ENCODE measurements around the gene C19orf38. TPM values are rescaled to one million over a fixed set of nuclear protein-coding genes. Genes with fewer than 3 reads are reported as not detected.

C19orf38 gene
- total and polyA plus RNA-seq, 2 of the 4 experiments (the other 2 are of a cell fraction), result 0.18 to 0.19 TPM

GRCh38 chr19:10846500-10847202, 1.6 kb upstream of the C19orf38 start:
- no peak overlapping the region for H2AK5ac ChIP-seq (ENCODE audit: low read depth, low read length)
- H3K27me3 ChIP-seq (ENCODE audit: control insufficient read depth, insufficient read depth, low read length), result peaks cover 5% of the 10 kb centered on the region
- WGBS, 2 experiments (ENCODE audit: extremely low coverage in 2 of 2, insufficient read length in 1 of 2), result no CpG with 5 or more reads among the region's 2 CpGs
- H3K36me3 ChIP-seq (ENCODE audit: control insufficient read depth, insufficient read depth, low read length), result no peaks in the 10 kb centered on the region
- no peak overlapping the region for H2BK120ac ChIP-seq (ENCODE audit: low read depth, low read length)
- peaks cover 3% of the 10 kb centered on the region; the same call in 1 of the 2 replicates for H3K4me1 ChIP-seq (ENCODE audit: control insufficient read depth, insufficient read depth, low read length)
- no peaks in the 10 kb centered on the region for H3K79me1 ChIP-seq (ENCODE audit: low read depth in 1 of 2, low read length in 2 of 2)
- no peak overlapping the region for H3K56ac ChIP-seq (ENCODE audit: extremely low read depth, insufficient read depth, low read length)
- H3K4me2 ChIP-seq (ENCODE audit: low read depth, low read length), result no peak overlapping the region
- no peak overlapping the region for H4K91ac ChIP-seq (ENCODE audit: insufficient read depth, low read depth, low read length)
- ATAC-seq (ENCODE audit: low read depth) (no peak), DNase-seq (no peak)
- no peak overlapping the region for H2BK15ac ChIP-seq (ENCODE audit: low read depth, low read length)
- H4K20me1 ChIP-seq (ENCODE audit: insufficient read depth, low read length), result no peaks in the 10 kb centered on the region
- no peak overlapping the region for H2BK5ac ChIP-seq (ENCODE audit: low read depth, low read length, poor library complexity, severe bottlenecking)
- TF ChIP-seq MAZ (IDR thresholded peaks at IDR 0.05; ENCODE audit: borderline replicate concordance, low read depth, low read length) (no peak), FOS (IDR thresholded peaks at IDR 0.05; ENCODE audit: low read depth, low read length) (no peak), CHD1 (IDR thresholded peaks at IDR 0.05; ENCODE audit: low read depth, low read length) (no peak), RFX5 (IDR thresholded peaks at IDR 0.05; ENCODE audit: low read depth, low read length) (no peak), MAFK (IDR thresholded peaks at IDR 0.05; ENCODE audit: low read depth, low read length) (no peak)
- ChIA-PET CTCF (interaction anchor here (1.6 kb wide), 1 partner anchor 18 kb away, joined by 4 read pairs; no protein-coding TSS in a partner anchor), POLR2A (ENCODE audit: unreplicated experiment) (no interaction called here)
- no peak overlapping the region for H2AK9ac ChIP-seq (replicated peaks; ENCODE audit: low read depth, low read length, poor library complexity)
- no TSS peak for BruUV-seq (replicated peaks)
- intact Hi-C loops (cut with micrococcal nuclease) (no loop called here), dilution Hi-C loops (cut with HindIII; ENCODE audit: low sequenced_read_pairs, unreplicated experiment) (no loop called here), in situ Hi-C loops (cut with MboI; ENCODE audit: low sequenced_read_pairs) (no loop called here)
- no peak overlapping the region for H3K18ac ChIP-seq (ENCODE audit: low read depth, low read length)
- no peak overlapping the region for H4K8ac ChIP-seq (ENCODE audit: low read depth in 2 of 2, low read length in 2 of 2)
- H3K23ac ChIP-seq (ENCODE audit: low read depth, low read length), result no peak overlapping the region
- H2BK20ac ChIP-seq (ENCODE audit: low read depth, low read length), result no peak overlapping the region
- H4K5ac ChIP-seq (ENCODE audit: low read depth, low read length), result no peak overlapping the region
- no peak overlapping the region for H3K27ac ChIP-seq (ENCODE audit: insufficient read depth, low read length)
- H3K9ac ChIP-seq (ENCODE audit: low read depth, low read length), result no peak overlapping the region
- no peaks in the 10 kb centered on the region for H3K9me1 ChIP-seq (ENCODE audit: insufficient read depth, low read length)
- no peak overlapping the region for H3K4ac ChIP-seq (ENCODE audit: low read depth, low read length)
- H3K4me3 ChIP-seq (ENCODE audit: insufficient read depth, low read depth, low read length), result no peak overlapping the region
- no peak overlapping the region for H3K14ac ChIP-seq (replicated peaks; ENCODE audit: low read depth, low read length)
- H2AFZ ChIP-seq (replicated peaks; ENCODE audit: low read length, poor library complexity), result no peak overlapping the region
- H3K9me3 ChIP-seq (ENCODE audit: control insufficient read depth, insufficient read depth, low read length), result peaks cover 3% of the 10 kb centered on the region

Data from IMR-90 (cell line).